MCF 10A (cell line): ENCODE results near the gene MYO1C. TPM values are rescaled to one million over a fixed set of nuclear protein-coding genes. Genes with fewer than 3 reads are reported as not detected.

ENCODE experiments used
- BruUV-seq: library from RNA; stranded (reverse); fragments of 400-500 nt; replicated peaks from 2 replicates; lab custom pipeline; 2021; lab: Mats Ljungman, UMichigan
- CTCF ChIA-PET: fragments of 300-600 bp; sonication (Branson Sonifier 250); formaldehyde crosslinking; extraction: SDS; loops from one replicate; lab custom pipeline; 2021; ENCODE audit warnings: antibody characterized with exemption, inconsistent platforms; lab: Yijun Ruan, JAX
- POLR2A ChIA-PET: fragments of 300-600, 350-650 bp; sonication (Branson Sonifier 250); formaldehyde crosslinking; extraction: SDS; loops from one replicate; lab custom pipeline; 2020; ENCODE audit warnings: antibody characterized with exemption, inconsistent platforms; lab: Yijun Ruan, JAX
- DNase-seq: peaks from one replicate; pipeline ENCODE4 v3.0.0-alpha.2; 2018; ENCODE audit not compliant: unreplicated experiment
- H3K27ac Mint-ChIP-seq: one replicate; pipeline ENCODE4 v1.8.0; 2022; ENCODE audit warnings: mild to moderate bottlenecking, low read depth, mixed read lengths; ENCODE audit not compliant: unreplicated experiment
- H3K27me3 Mint-ChIP-seq: one replicate; pipeline ENCODE4 v1.8.0; 2022; ENCODE audit warnings: mixed read lengths; ENCODE audit not compliant: insufficient read depth, unreplicated experiment
- H3K36me3 Mint-ChIP-seq: one replicate; pipeline ENCODE4 v1.8.0; 2022; ENCODE audit warnings: mild to moderate bottlenecking, moderate library complexity, mixed read lengths; ENCODE audit not compliant: insufficient read depth, unreplicated experiment
- H3K4me1 Mint-ChIP-seq: one replicate; pipeline ENCODE4 v1.8.0; 2022; ENCODE audit warnings: mixed read lengths; ENCODE audit not compliant: insufficient read depth, unreplicated experiment
- H3K4me3 Mint-ChIP-seq: one replicate; pipeline ENCODE4 v1.8.0; 2022; ENCODE audit warnings: mild to moderate bottlenecking, moderate library complexity, mixed read lengths; ENCODE audit not compliant: unreplicated experiment
- H3K9me3 Mint-ChIP-seq: one replicate; pipeline ENCODE4 v1.8.0; 2022; ENCODE audit warnings: mixed read lengths; ENCODE audit not compliant: unreplicated experiment
- intact Hi-C: fragments of 100-400 bp; cut with micrococcal nuclease; formaldehyde crosslinking; loops from 2 replicates; pipeline ENCODE4 v1.14.1; 2022
- total RNA-seq: library from RNA; stranded (reverse); gene quantifications from 2 replicates; pipeline ENCODE4 v1.2.3, GENCODE V29; 2022
- TF ChIP-seq, protein P1 (sequence below): fragments of 200-600 bp; IDR thresholded peaks from one replicate; pipeline ENCODE4 v1.8.0; 2022; ENCODE audit warnings: antibody characterized with exemption, mild to moderate bottlenecking; ENCODE audit not compliant: unreplicated experiment

The MYO1C gene
- total RNA-seq, 1 experiment from 2014 or later = 216 TPM

DNA sequence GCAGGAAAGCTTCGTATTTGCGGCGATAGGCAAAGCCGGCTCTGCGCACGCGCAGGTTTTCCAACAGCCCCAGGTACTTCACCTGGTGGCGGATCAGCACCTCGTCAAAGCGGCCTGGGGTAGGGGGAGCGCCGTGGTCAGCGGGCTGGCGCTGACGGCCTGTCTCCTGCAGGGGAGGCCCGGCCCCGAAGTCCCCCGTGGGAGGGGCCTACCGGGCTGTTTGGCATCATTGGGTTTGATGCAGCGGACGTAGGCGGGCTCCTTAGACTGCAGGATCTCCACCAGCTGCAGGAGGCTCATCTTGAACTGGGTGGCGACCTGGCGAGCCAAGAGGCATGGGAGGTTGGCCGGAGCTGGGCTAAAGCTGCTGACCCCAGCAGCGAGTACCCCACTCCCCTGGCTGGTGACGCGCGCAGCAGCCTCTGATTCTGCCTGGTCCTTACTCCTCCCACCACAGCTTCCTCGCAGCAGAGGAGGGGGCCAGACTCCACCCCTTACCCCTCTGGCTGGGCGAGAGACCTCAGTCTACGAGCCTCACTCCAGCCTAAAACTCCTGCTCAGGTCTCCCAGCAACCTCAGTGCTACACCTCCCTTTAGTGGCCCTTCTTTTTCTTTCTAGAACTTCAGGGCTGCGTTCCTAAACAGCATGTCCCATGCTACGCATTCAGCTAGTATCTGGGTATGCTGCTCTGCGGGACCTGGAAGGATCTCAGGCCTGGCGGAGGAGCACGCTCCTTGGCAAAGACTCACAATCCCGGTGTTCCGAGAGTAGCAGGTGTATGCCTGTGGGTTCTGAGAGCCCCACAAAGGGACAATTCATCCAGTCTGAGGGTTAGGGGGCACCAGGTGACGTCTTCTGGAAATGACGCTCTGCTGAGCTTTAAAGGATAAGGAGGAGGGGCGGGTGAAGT lies 20.3 kb downstream of the MYO1C start:
- no peak overlapping the region for H3K4me3 Mint-ChIP-seq
- no peak overlapping the region for H3K27ac Mint-ChIP-seq
- no peaks in the 10 kb centered on the region for H3K27me3 Mint-ChIP-seq
- H3K4me1 Mint-ChIP-seq = no peaks in the 10 kb centered on the region
- intact Hi-C loops = no loop called here
- DNase-seq = no peak
- no TSS peak for BruUV-seq
- TF ChIP-seq, protein P1, sequence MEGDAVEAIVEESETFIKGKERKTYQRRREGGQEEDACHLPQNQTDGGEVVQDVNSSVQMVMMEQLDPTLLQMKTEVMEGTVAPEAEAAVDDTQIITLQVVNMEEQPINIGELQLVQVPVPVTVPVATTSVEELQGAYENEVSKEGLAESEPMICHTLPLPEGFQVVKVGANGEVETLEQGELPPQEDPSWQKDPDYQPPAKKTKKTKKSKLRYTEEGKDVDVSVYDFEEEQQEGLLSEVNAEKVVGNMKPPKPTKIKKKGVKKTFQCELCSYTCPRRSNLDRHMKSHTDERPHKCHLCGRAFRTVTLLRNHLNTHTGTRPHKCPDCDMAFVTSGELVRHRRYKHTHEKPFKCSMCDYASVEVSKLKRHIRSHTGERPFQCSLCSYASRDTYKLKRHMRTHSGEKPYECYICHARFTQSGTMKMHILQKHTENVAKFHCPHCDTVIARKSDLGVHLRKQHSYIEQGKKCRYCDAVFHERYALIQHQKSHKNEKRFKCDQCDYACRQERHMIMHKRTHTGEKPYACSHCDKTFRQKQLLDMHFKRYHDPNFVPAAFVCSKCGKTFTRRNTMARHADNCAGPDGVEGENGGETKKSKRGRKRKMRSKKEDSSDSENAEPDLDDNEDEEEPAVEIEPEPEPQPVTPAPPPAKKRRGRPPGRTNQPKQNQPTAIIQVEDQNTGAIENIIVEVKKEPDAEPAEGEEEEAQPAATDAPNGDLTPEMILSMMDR = no peak
- ChIA-PET CTCF (interaction anchor here (1.0 to 1.3 kb wide), 2 partner anchors 10 to 44 kb away, joined by 4 read pairs; partner anchors contain the start of gene INPP5K), POLR2A (interaction anchor here (1.2 to 1.6 kb wide), 2 partner anchors 12 to 43 kb away, joined by 3 to 5 read pairs; no protein-coding TSS in a partner anchor)
- H3K9me3 Mint-ChIP-seq = no peaks in the 10 kb centered on the region
- H3K36me3 Mint-ChIP-seq = peaks cover 68% of the 10 kb centered on the region

DNA sequence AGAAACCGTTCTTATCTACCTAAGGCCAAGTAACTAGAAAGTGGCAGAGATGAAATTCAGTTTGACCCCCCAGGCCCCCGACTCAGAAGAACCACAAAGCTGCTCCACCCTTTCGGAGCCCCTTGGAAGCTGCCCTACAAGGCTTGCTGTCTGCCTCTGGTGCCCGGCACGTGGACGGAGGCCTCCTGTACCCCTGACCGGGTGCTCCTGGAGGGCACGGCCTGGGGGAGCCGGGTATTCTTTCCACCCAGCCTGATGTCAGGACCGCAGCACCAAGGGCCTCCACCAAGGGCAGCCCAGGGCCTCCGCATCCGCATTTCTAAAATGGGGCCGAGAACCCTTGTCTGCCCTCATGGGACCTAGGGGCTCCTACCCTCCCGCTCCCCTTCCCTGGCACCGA lies 21.0 kb downstream of the MYO1C start:
- H3K36me3 Mint-ChIP-seq = peaks cover 68% of the 10 kb centered on the region
- no peaks in the 10 kb centered on the region for H3K27me3 Mint-ChIP-seq
- intact Hi-C loops = no loop called here
- no peak overlapping the region for H3K27ac Mint-ChIP-seq
- TF ChIP-seq, protein P1 = no peak
- BruUV-seq = no TSS peak
- no peaks in the 10 kb centered on the region for H3K9me3 Mint-ChIP-seq
- no peak overlapping the region for H3K4me3 Mint-ChIP-seq
- no peak for DNase-seq
- CTCF ChIA-PET = interaction anchor here (1.0 to 1.3 kb wide), 2 partner anchors 9 to 45 kb away, joined by 4 read pairs; partner anchors contain the start of gene INPP5K
- POLR2A ChIA-PET = interaction anchor here (1.6 kb wide), 1 partner anchor 44 kb away, joined by 3 read pairs; no protein-coding TSS in a partner anchor
- no peaks in the 10 kb centered on the region for H3K4me1 Mint-ChIP-seq

DNA sequence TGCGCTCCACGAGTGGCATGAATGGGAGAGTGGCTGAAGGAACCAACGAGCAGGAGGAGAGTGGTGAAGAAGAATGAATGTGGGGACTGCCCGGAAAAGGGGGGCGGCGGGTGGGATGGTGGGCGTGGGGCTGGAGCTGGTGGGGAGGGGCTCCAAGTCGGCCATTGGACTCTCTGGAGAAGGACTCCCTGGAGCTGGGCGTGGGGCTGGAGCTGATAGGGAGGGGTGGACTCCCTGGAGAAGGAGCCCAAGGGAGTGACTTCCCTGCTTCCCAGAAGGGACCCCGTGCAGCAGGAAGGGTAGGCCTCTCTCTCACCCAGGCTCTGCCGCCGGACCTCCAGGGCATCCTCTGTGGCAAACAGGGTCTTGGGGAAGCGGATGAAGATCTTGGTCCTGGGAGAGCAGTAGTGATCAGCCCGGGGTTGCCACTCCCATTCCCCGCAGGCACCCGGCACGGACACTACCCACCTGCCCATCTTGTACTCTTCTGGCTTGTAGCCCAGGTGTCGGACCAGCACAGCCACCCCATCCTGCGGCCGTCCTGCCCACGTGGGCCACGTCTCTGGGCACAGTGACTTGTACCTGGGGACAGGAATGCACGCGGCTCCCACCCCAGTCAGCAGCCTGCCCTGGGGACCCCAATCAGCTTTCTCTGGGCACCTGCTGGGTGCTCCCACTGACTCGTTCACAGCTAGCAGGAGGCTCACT lies 21.6 kb downstream of the MYO1C start:
- Mint-ChIP-seq H3K4me3 (no peak overlapping the region), H3K27ac (no peak overlapping the region), H3K27me3 (no peaks in the 10 kb centered on the region), H3K4me1 (no peaks in the 10 kb centered on the region), H3K9me3 (no peaks in the 10 kb centered on the region), H3K36me3 (peaks cover 71% of the 10 kb centered on the region)
- ChIA-PET POLR2A (interaction anchor here (0.7 to 1.6 kb wide), 3 partner anchors 11 to 45 kb away, joined by 3 to 4 read pairs (median 4); no protein-coding TSS in a partner anchor), CTCF (interaction anchor here (1.3 kb wide), 1 partner anchor 45 kb away, joined by 4 read pairs; the partner anchor contains the start of gene INPP5K)
- intact Hi-C loops = no loop called here
- BruUV-seq = no TSS peak
- TF ChIP-seq, protein P1 = no peak
- DNase-seq = no peak
